HG03095 (cell line): ENCODE measurements around the gene APBB1.
"Not testable (repeated sequence)": the region's sequence is repeated elsewhere in the genome, so short reads cannot be mapped to it uniquely, and the experiment has no call there.

Experiments used
- ATAC-seq: cut with Tn5 transposase; IDR thresholded peaks from one replicate; pipeline ENCODE4 v1.9.1; 2021; ENCODE audit warnings: moderate library complexity; ENCODE audit not compliant: unreplicated experiment

Gene APBB1

DNA sequence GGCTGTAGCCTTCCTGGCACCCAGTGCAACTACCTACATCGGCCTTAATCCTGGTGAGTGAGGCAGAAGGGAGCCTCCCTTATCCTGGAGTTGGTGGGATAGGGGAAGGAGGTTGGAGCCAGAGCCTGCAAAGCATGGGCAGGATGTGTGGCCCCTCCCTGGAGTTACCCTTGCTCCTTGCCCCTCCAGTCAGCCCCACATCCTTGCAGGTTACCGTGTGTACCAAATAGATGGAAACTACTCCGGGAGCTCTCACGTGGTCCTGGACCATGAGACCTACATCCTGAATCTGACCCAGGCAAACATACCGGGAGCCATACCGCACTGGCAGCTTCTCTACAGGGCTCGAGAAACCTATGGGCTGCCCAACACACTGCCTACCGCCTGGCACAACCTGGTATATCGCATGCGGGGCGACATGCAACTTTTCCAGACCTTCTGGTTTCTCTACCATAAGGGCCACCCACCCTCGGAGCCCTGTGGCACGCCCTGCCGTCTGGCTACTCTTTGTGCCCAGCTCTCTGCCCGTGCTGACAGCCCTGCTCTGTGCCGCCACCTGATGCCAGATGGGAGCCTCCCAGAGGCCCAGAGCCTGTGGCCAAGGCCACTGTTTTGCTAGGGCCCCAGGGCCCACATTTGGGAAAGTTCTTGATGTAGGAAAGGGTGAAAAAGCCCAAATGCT lies 24.8 kb downstream of the APBB1 start:
- no peak for ATAC-seq

DNA sequence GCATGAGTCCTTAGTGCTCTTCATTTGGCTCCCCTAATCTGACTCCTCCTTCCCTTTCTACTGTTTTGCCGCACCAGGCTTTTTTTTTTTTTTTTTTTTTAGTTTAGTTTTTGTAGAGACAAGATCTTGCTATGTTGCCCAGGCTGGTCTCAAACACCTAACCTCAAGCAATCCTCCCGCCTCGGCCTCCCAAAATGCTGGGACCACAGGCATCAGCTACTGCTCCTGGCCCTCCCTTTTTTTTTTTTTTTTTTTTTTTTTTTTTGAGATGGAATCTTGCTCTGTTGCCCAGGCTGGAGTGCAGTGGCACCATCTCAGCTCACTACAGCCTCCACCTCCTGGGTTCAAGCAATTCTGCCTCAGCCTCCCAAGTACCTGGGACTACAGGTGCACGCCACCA lies 26.6 kb downstream of the APBB1 start:
- not testable (repeated sequence) for ATAC-seq

DNA sequence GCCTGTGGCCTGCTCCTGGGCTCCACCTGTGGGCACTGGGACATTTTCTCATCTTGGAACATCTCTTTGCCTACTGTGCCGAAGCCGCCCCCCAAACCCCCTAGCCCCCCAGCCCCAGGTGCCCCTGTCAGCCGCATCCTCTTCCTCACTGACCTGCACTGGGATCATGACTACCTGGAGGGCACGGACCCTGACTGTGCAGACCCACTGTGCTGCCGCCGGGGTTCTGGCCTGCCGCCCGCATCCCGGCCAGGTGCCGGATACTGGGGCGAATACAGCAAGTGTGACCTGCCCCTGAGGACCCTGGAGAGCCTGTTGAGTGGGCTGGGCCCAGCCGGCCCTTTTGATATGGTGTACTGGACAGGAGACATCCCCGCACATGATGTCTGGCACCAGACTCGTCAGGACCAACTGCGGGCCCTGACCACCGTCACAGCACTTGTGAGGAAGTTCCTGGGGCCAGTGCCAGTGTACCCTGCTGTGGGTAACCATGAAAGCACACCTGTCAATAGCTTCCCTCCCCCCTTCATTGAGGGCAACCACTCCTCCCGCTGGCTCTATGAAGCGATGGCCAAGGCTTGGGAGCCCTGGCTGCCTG lies 27.3 kb downstream of the APBB1 start:
- no peak for ATAC-seq

DNA sequence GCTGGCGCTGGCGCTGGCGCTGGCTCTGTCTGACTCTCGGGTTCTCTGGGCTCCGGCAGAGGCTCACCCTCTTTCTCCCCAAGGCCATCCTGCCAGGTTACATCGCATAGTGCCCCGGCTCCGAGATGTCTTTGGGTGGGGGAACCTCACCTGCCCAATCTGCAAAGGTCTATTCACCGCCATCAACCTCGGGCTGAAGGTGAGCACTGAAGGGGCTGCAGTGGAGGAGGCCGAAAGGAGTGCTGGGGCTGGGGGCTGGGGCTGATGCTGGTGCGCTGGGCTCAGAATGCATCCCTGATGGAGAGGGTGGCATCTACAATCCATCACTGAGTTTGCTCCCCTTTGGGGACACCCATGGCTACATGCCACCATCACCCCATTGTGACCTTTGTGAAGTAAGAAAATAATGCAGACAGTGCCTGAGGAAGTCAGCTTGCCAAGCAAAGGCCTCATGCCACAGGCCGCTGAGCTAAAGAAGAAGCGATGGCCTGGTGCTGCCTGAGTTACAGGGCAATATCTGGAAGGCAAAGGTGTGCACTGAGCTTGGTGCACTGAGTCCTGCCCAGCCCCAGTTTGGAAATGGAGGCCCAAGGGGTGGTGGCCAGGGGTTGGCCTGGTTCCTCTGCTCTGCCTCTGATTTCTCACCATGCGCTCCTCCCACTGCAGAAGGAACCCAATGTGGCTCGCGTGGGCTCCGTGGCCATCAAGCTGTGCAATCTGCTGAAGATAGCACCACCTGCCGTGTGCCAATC lies 28.0 kb downstream of the APBB1 start:
- ATAC-seq, result no peak

DNA sequence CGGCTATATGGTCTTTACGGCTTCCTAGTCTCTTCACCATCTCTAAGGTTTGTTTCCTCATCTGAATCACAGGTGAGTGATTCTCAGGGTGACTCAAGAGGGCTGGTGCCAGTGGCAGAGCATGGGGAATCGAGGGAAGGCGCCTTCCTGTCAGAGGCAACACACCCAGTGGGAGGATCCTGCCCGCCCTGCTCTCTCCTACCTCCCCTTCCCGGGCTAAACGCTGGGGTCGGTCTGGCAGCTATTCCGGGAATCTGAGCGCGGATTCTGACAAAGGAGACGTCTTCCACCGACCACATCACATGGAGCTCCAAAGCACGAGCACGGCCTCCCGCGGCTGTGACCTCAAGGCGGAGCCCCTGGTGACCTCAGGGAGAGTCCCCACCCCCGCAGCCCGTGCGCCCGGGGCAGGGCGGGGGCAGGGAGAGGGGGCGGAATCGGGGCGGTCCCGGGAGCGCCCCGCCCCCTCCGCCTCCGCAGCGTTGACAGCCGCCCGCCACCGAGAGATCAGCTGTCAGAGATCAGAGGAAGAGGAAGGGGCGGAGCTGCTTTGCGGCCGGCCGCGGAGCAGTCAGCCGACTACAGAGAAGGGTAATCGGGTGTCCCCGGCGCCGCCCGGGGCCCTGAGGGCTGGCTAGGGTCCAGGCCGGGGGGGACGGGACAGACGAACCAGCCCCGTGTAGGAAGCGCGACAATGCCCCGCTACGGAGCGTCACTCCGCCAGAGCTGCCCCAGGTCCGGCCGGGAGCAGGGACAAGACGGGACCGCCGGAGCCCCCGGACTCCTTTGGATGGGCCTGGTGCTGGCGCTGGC lies 28.8 kb downstream of the APBB1 start, which contains the start of gene SMPD1:
Gene SMPD1, plus strand, starts transcription at position 570 of the 813 bp plus-strand sequence. Its CDS starts 125 bp downstream, at position 695.
- peak; percentile 95 for ATAC-seq

DNA sequence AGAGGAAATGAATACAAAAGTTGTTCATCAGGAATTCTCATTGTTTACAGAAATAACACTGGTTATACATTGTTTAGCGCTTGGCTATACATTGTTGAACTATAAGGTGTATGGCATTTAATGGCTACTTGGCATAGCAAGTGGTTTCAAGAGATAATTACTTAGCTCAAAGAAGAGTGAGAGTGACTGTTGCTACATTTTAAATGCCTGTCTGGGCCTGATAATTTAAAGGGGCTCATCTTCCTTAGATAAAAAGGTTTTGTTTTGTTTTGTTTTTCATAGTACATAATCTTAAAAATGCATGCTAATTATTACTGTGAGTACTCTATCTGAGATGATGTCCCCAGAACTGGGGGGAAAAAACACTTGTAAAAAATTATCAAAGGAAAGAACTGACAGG lies 30.1 kb downstream of the APBB1 start:
- ATAC-seq, result no peak

DNA sequence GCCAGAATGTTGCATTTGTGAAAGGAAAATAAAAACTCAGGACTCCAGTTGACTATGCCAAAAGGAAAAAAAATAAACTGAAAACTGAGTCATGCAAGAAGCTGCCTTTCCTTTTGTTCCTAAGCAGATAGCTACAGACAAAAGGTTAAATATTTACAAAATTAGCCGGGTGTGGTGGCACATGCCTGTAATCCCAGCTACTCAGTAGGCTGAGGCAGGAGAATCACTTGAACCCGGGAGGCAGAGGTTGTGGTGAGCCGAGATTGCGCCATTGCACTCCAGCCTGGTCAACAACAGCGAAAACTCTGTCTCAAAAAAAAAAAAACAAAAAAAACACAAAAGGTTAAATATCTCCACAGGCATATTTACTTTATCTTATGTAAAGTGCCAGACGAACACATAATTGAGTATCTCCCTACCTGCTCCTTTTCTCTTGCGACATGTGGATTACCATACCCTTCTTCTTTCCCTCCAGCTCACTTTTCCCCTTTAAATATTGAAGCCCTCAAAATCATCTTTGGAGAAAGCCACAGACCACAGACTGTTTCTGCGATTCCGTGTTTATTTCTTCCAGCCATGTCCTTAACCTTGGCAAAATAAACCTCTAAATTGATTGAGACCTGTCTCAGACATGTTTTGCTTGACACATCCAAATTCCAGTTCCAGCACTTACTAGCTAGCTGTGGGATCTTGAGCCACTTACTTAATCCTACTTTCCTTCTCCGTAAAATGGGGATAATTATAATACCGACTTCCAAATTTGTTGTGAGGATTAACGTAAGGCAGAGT lies 30.9 kb downstream of the APBB1 start:
- ATAC-seq, result no peak

DNA sequence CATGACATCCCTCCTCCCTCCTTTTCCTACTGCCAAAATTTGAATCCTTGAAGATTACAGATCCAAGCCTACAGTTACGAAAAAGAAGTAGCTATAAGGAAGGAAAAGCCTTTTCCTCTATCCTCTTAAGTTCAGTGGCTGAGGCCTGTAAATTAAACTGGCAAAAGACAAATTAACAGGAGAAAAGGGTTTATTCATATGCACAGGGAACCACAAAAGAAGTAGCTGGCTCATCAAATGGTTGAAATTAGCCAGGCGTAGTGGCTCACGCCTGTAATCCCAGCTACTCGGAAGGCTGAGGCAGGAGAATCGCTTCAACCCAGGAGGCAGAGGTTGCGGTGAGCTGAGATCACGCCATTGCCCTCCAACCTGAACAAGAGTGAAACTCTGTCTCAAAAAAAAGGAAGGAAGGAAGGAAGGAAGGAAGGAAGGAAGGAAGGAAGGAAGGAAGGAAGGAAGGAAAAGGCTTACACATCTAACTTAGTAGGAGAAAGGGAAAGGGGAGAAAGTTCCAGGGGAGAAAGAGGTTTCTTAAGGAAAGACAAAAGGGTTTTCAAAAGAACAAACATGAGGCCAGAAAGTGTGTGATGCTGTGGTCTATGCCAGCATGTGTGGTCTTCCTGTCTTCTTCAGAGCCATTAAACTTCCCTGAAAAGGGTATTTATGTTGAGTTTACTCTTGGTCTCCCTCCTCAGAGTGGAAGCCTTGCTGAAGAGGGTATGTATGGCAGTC lies 33.7 kb downstream of the APBB1 start:
- no peak for ATAC-seq

DNA sequence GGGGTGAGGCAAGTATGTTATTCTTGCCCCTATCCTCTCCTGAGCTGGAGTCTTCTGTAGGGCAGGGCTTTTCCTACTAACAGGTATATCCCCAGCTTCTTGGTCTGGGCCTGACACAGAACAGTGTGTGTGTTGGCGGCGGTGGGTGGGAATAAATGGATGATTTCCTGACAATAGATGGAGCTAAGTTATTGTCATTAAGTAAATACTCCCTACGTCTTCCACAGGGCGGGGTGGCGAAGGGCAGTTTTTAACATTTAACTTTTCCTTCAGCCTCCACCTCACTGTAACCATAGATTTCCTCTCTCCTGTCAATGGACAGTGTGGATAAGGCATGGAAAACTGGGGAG lies 40.3 kb downstream of the APBB1 start:
- no peak for ATAC-seq

DNA sequence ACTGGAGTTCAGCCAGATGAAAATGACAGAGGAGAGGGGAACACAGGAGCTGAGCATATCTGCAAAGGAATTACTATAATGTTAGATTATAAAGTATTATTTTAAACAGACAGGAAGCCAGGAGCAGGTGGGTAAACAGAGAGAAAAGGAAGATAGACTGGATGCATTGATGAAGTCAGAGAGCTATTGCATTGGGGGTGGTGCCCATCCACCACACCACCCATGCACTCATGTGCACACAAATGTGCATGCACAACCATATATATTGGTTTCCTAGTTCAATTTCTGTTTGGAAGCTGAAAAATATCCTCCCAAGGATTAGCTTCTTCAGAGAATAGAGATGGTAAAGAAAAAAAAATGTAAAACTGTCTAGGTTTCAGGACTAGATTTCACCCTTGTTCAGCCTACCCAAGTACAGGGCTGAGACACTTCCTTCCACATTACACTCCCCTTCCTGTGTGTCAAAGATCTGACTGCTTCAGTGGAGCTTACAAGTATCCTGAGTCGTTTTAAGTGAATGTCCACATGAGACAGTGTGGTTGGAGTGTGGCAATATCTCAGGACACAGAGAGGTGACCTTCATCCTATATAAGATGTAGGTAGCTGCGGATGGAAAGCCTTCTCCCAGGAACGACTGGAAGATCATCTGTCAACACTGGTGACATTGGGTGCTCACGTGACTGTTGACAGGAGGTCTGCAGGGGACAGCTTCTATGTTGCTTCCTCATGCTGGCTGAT lies 40.8 kb downstream of the APBB1 start:
- ATAC-seq, result no peak

DNA sequence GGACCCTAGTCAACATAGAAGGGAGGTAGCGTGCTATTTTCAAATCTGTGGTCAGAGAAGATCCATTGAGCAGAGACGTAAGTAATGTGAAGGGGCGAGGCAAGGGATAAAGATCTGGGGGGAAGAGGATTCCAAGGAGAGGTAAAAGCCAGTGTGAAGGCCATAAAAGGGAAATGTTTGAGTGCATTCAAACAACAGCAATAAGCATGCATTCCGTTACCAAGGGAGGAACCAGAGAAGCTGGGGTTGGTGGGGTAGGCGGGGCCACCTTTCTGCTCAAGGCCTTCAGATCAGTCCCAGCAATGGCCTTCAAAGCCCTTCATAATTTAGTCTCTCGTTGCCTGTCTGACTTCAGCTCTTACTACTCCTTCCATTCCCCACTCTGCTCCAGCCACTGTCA lies 47.1 kb downstream of the APBB1 start:
- ATAC-seq, result no peak

DNA sequence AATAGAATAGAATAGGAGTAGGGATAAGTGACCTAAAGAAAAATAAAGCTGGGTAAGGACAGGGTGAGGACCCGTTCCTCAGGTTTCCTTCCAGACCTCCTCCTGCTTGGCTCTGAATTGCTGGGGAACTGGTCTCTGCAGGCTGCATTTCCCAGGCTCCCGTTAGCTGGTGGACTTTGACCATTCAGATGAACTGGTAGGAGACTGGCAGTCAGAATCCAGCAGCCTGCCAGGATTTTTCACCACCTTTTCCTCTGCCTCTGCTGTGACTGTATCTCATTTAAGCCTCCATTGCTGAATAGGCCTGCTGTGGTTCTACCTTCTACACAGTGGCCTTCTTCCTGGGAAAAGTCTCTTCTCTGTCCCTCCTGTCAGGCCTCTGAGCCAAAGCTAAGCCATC lies 53.2 kb downstream of the APBB1 start:
- no peak for ATAC-seq

DNA sequence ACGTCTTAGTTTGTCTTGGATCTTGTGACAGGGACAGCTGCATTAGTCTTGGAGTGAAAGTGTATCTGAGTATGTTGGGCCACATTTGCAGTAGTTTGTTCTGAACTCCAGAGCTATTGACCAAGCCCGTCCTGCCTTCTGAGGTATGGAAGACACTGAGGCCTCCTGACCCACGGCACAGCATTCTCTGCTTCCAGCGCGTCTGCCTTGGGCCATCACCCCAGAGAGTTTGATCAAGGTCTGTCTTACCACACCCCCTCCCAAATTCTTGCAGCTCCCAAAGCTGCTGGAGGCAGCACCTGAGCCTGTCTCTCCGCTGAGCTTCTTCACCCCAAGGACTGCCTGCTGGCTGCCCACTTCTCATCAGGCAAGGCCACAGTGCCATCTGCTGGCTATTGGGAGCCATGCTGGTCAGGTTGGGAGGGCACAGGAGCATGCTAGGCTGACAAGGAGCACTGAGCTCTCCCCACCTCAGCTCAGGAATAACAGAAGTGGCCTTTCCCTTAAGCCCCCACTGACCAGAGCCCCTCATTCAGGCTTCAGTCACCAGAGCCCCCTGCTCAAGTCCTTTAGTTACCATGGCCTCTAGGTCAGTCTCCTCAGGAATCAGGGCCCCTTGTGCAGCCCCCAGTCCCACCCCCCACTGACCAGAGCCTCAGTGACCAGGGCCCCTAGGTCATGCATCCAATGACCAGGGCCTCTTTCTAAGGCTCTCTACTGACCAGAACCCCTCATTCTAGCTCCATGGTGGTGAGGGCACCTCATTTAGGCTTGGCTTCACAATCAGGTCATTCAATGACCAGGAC lies 55.8 kb downstream of the APBB1 start:
- peak; percentile 87 for ATAC-seq

DNA sequence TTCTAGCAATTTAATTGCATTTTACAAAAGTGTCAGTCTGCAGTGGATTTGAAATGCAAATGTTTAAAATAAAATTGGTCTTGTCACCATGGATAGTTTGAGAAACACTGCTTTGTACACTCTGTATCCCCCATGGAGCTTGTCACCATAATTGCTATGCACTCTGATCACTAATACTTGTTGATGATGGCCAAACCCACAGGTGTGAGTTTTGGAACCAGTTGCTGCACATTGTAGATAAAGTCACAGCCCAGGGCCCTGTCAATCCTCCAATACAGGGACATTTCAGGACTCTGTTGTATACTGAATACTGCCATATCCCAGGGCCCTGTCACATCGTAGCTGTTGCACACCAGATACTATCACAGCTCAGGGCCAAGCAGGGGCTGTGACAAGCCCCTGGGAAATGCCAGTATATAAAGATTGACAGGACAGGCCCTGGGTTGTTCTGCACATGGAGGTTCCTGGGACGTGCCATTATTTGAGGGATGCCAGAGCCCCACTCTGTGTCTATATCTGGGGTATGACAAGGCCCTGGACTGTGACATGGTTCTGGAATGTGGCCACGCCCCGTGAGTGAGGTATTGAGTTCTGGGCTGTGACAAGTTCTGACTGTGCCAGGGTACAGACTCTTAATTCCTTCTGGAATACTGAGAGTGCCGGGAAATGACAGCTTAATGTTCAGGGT lies 56.6 kb downstream of the APBB1 start:
- no peak for ATAC-seq

DNA sequence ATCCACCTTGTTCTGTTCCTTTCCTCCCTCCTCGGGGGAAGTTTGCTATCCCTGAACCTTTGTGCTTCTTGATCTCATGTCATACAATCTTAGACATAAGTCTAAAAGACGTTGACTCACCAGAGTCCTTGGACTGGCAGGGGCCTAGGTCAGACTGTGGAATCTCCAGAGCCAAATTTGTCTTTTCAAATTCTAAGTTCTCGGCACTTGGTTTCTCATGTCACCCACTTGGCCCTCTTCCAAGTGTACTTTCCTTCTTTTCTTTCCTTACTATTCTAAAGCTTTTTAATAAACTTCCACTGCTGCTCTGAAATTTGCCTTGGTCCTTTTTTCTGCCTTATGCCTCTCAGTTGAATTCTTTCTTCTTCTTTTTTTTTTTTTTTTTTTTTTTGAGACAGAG lies 58.7 kb downstream of the APBB1 start:
- no peak for ATAC-seq

DNA sequence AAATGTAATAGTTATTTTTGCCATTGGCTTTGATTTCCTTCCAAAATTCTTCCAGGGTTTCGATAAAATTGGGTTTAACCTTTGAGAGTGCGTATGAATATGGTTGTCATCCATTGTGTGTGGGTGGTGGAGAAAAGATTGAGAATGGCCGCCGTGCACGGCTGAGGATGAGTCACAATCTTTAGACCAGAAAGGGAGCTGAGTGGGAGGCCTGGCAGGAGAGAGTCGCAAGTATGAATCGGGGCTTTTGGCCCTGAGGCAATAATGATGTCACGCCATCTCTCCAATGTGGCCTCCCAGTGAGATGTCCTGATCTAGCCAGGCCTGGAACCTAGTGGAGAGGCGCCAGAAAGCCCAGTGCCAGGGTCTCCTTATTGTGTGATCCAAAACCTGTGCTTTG lies 61.7 kb downstream of the APBB1 start:
- no peak for ATAC-seq

DNA sequence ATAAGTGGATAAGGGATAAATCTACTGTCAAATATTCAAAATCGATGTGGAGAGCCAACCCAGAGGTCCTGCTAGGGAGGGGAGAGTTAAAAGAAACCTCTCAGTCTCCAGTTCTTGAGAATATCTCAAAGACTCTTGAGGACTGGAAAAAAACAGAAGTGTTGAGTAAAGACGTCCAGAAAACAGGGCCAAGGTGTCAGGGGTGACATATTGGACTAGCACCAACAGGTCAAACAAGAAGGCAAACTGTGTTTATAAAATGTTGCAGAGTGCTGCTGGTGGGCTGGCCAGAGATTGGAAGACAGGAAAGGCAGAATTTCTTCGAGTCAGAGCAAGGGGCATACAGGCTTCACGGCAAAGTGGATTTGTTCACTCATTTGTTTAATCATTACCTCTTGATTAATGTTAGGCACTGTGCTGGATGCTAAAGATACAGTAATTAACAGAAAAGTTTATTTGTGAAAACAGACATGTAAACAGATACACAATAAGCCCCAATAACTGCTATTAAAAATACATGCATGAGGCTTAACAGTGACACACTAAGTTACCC lies 62.3 kb downstream of the APBB1 start:
- ATAC-seq, result no peak
